ENCODE measurements around the gene FAM200C.

FAM200C gene

GRCh38 chr5:160435532-160435931, 35.7 kb upstream of the FAM200C start:
- TF ChIP-seq CTCF (IDR thresholded peaks at IDR 0.05; ENCODE audit: insufficient read depth, low read length), result no peak
- TF ChIP-seq SPI1 (IDR thresholded peaks at IDR 0.05; ENCODE audit: borderline replicate concordance, low read depth), result no peak
- TF ChIP-seq REST (IDR thresholded peaks at IDR 0.05; ENCODE audit: insufficient replicate concordance, low read depth), result no peak
- TF ChIP-seq GABPA (IDR thresholded peaks at IDR 0.05; ENCODE audit: low read depth), result no peak
- no peak for TF ChIP-seq POLR2AphosphoS5 (IDR thresholded peaks at IDR 0.05; ENCODE audit: low read depth)

GRCh38 chr5:160434022-160434531, 34.2 kb upstream of the FAM200C start:
- H3K4me3 ChIP-seq (replicated peaks; ENCODE audit: insufficient read depth, low read length), result no peak overlapping the region
- H3K27me3 ChIP-seq (ENCODE audit: insufficient read depth, poor library complexity, severe bottlenecking), result no peaks in the 10 kb centered on the region
- no peak overlapping the region for H3K27ac ChIP-seq (replicated peaks)
- TF ChIP-seq POLR2AphosphoS5 (IDR thresholded peaks at IDR 0.05; ENCODE audit: low read depth) (no peak), REST (IDR thresholded peaks at IDR 0.05; ENCODE audit: insufficient replicate concordance, low read depth) (no peak), CTCF (IDR thresholded peaks at IDR 0.05; ENCODE audit: insufficient read depth, low read length) (no peak), SPI1 (IDR thresholded peaks at IDR 0.05; ENCODE audit: borderline replicate concordance, low read depth) (no peak), GABPA (IDR thresholded peaks at IDR 0.05; ENCODE audit: low read depth) (no peak)
- DNase-seq (ENCODE audit: low read depth in 1 of 2, low spot score in 1 of 2), result no peak

More at GRCh38 chr5:160435532-160435931, 35.7 kb upstream of the FAM200C start:
- Histone ChIP-seq H3K27me3 (ENCODE audit: insufficient read depth, poor library complexity, severe bottlenecking) (no peaks in the 10 kb centered on the region), H3K27ac (replicated peaks) (no peak overlapping the region), H3K4me3 (replicated peaks; ENCODE audit: insufficient read depth, low read length) (no peak overlapping the region)
- DNase-seq (ENCODE audit: low read depth in 1 of 2, low spot score in 1 of 2), result no peak

- Histone ChIP-seq H3K27me3 (ENCODE audit: insufficient read depth, poor library complexity, severe bottlenecking) (no peaks in the 10 kb centered on the region), H3K4me3 (replicated peaks; ENCODE audit: insufficient read depth, low read length) (no peak overlapping the region), H3K27ac (replicated peaks) (no peak overlapping the region)
- DNase-seq (ENCODE audit: low read depth in 1 of 2, low spot score in 1 of 2), result no peak
- TF ChIP-seq POLR2AphosphoS5 (IDR thresholded peaks at IDR 0.05; ENCODE audit: low read depth) (no peak), CTCF (IDR thresholded peaks at IDR 0.05; ENCODE audit: insufficient read depth, low read length) (no peak), SPI1 (IDR thresholded peaks at IDR 0.05; ENCODE audit: borderline replicate concordance, low read depth) (no peak), GABPA (IDR thresholded peaks at IDR 0.05; ENCODE audit: low read depth) (no peak), REST (IDR thresholded peaks at IDR 0.05; ENCODE audit: insufficient replicate concordance, low read depth) (no peak)
Measured at GRCh38 chr5:160432787-160433186, 32.9 kb upstream of the FAM200C start.
